Naive thymus-derived CD4-positive, alpha-beta T cell (primary cell): Measurements from ENCODE around the gene C1orf146. TPM values are rescaled to one million over a fixed set of nuclear protein-coding genes. Genes with fewer than 3 reads are reported as not detected.
"Not testable (repeated sequence)": the region's sequence is repeated elsewhere in the genome, so short reads cannot be mapped to it uniquely, and the experiment has no call there.

Experiments used
- ATAC-seq: fragments of 150-1000 bp; cut with Tn5 transposase; 2 replicates; pipeline ENCODE4 v1.10.0; 2021; ENCODE audit warnings: mild to moderate bottlenecking, moderate library complexity
- CTCF ChIA-PET: fragments of 350-600 bp; sonication (Branson Sonifier 250); formaldehyde crosslinking; loops from one replicate; lab custom pipeline; 2021; ENCODE audit warnings: antibody characterized with exemption; lab: Charles Lee
- POLR2A ChIA-PET: fragments of 350-600 bp; sonication (Branson Sonifier 250); formaldehyde crosslinking; loops from one replicate; lab custom pipeline; 2021; ENCODE audit warnings: antibody characterized with exemption, inconsistent platforms; lab: Charles Lee
- DNase-seq, 9 donors: peaks; one replicate each; pipeline versions ENCODE4 v3.0.0 to v3.0.0-alpha.2; 2020 to 2022; ENCODE audit warnings: mixed read lengths in 1 of 9
- H3K27ac ChIP-seq: one replicate; pipeline ENCODE4 v1.7.0; 2013; ENCODE audit warnings: mild to moderate bottlenecking, low read depth, low read length, moderate library complexity
- H3K27me3 ChIP-seq, 2 donors: one replicate each; pipeline ENCODE4 v1.7.0; 2013; ENCODE audit warnings: low read length in 2 of 2, mild to moderate bottlenecking in 2 of 2, moderate library complexity in 2 of 2; ENCODE audit not compliant: control insufficient read depth in 2 of 2, insufficient read depth in 2 of 2
- H3K36me3 ChIP-seq, 3 experiments: 1 replicate in 2 of 3; 2 replicates in 1 of 3; pipeline ENCODE4 v1.7.0; 2013; ENCODE audit warnings: low read length in 3 of 3, mild to moderate bottlenecking in 3 of 3, moderate library complexity in 1 of 3; ENCODE audit not compliant: insufficient read depth in 3 of 3, control insufficient read depth in 2 of 3
- H3K4me1 ChIP-seq, 2 donors: one replicate each; pipeline ENCODE4 v1.7.0; 2013; ENCODE audit warnings: low read length in 2 of 2, mild to moderate bottlenecking in 2 of 2, moderate library complexity in 1 of 2; ENCODE audit not compliant: control insufficient read depth in 2 of 2, insufficient read depth in 2 of 2
- H3K4me3 ChIP-seq: 2 replicates; pipeline ENCODE4 v1.7.0; 2013; ENCODE audit warnings: mild to moderate bottlenecking, low read length
- H3K9me3 ChIP-seq, 3 experiments: 1 replicate in 2 of 3; 2 replicates in 1 of 3; pipeline ENCODE4 v1.7.0; 2013; ENCODE audit warnings: low read length in 3 of 3; ENCODE audit not compliant: control insufficient read depth in 2 of 3
- H3K27ac Mint-ChIP-seq, 9 donors: one replicate each; pipeline ENCODE4 v1.8.0; 2020 to 2022; ENCODE audit warnings: mixed read lengths in 9 of 9, mild to moderate bottlenecking in 8 of 9, moderate library complexity in 5 of 9, inconsistent platforms in 2 of 9
- H3K27me3 Mint-ChIP-seq, 5 donors: one replicate each; pipeline ENCODE4 v1.8.0; 2021 to 2022; ENCODE audit warnings: mixed read lengths in 5 of 5, mild to moderate bottlenecking in 1 of 5
- H3K36me3 Mint-ChIP-seq, 5 donors: one replicate each; pipeline ENCODE4 v1.8.0; 2020 to 2022; ENCODE audit warnings: mixed read lengths in 5 of 5, mild to moderate bottlenecking in 3 of 5, inconsistent platforms in 1 of 5
- H3K4me1 Mint-ChIP-seq, 7 donors: one replicate each; pipeline ENCODE4 v1.8.0; 2020 to 2022; ENCODE audit warnings: mixed read lengths in 7 of 7, mild to moderate bottlenecking in 3 of 7, inconsistent platforms in 1 of 7
- H3K4me3 Mint-ChIP-seq, 10 donors: one replicate each; pipeline ENCODE4 v1.8.0; 2020 to 2022; ENCODE audit warnings: mild to moderate bottlenecking in 10 of 10, mixed read lengths in 10 of 10, moderate library complexity in 6 of 10, inconsistent platforms in 2 of 10
- H3K9me3 Mint-ChIP-seq, 11 donors: one replicate each; pipeline ENCODE4 v1.8.0; 2020 to 2022; ENCODE audit warnings: mixed read lengths in 11 of 11, mild to moderate bottlenecking in 4 of 11, inconsistent platforms in 1 of 11, moderate library complexity in 1 of 11
- intact Hi-C, 2 donors: fragments of 100-400 bp; cut with micrococcal nuclease; formaldehyde crosslinking; loops; one replicate each; pipeline ENCODE4 v1.15.1; 2023
- polyA plus RNA-seq, 2 donors: library from polyadenylated mRNA; unstranded; fragments of 300-500 nt; fragmentation: Illumina TruSeq; gene quantifications; one replicate each; pipeline ENCODE4 v1.2.3, GENCODE V29; 2021
- total RNA-seq, 6 experiments: library from RNA in 5 of 6; stranded (reverse) in 5 of 6; gene quantifications; 1 replicate in 5 of 6; 2 replicates in 1 of 6; pipeline ENCODE4 v1.2.3 and lab custom pipeline; 2021 to 2026

C1orf146 gene
- total and polyA plus RNA-seq, 7 experiments from 2014 or later = not detected

DNA sequence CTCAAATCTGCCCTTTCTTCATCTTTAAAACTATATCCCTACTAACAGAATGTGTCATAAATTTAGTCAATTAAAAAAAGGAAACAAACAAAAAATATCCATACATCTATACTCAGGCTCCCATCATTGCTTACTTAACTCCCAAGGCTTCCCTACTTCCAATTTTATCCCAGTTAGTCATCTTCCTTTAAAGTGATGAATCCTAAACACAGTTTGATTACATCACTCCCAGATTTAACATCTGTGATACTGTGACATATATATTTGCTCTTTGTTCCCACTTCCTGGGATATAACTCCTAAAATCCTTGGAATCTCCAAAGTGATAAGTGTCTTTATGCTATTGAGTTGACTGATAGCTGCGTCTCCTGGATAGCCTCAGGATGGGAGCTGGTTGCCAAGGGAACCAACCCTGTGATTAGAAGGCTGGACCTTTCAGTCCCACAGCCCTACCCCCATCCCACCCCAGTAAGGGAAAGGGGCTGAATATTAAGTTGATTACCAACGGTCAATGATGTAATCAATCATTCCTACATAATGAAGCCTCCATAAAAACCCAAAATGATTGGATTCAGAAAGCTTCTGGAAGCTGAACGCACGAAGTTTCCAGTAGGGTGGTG, 59.5 kb downstream of the C1orf146 start:
- Histone ChIP-seq H3K36me3 (peaks cover 0 to 28% (median 6%) of the 10 kb centered on the region in 3 experiments), H3K4me1 (no peaks in the 10 kb centered on the region), H3K27ac (no peak overlapping the region), H3K4me3 (no peak overlapping the region), H3K27me3 (no peaks in the 10 kb centered on the region), H3K9me3 (no peaks in the 10 kb centered on the region)
- H3K4me1 Mint-ChIP-seq = peaks cover 2 to 27% (median 9%) of the 10 kb centered on the region in 7 donors
- DNase-seq (no peak), ATAC-seq (no peak)
- peaks cover 29 to 76% (median 62%) of the 10 kb centered on the region in 5 donors for H3K36me3 Mint-ChIP-seq
- intact Hi-C loops = no loop called here
- peaks cover 0 to 10% (median 0%) of the 10 kb centered on the region in 11 donors for H3K9me3 Mint-ChIP-seq
- ChIA-PET POLR2A (interaction anchor here (0.6 kb wide), 1 partner anchor 38 kb away, joined by 3 read pairs; no protein-coding TSS in a partner anchor), CTCF (no interaction called here)
- no peak overlapping the region for H3K4me3 Mint-ChIP-seq
- no peak overlapping the region for H3K27ac Mint-ChIP-seq
- H3K27me3 Mint-ChIP-seq = no peaks in the 10 kb centered on the region

DNA sequence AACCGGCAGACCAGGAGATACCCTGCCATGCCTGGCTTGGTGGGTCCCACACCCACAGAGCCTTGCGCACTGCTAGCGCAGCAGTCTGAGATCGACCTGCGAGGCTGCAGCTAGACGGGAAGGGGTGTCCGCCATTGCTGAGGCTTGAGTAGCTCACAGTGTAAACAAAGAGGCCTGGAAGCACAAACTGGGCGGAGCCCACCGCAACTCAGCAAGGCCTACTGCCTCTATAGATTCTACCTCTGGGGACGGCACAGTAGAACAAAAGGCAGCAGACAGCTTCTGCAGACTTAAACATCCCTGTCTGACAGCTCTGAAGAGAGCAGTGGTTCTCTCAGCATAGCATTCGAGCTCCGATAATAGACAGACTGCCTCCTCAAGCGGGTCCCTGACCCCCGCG, 62.1 kb downstream of the C1orf146 start:
- H3K4me3 ChIP-seq, DNase-seq, H3K27me3 ChIP-seq, H3K27ac ChIP-seq, ATAC-seq, H3K27ac Mint-ChIP-seq, H3K4me1 ChIP-seq, POLR2A ChIA-PET, H3K27me3 Mint-ChIP-seq, H3K4me3 Mint-ChIP-seq, CTCF ChIA-PET, H3K9me3 ChIP-seq, intact Hi-C loops: not testable (repeated sequence)
- Mint-ChIP-seq H3K9me3 (peaks cover 0 to 16% (median 0%) of the 10 kb centered on the region in 11 donors), H3K36me3 (peaks cover 37 to 86% (median 75%) of the 10 kb centered on the region in 5 donors), H3K4me1 (peaks cover 4 to 34% (median 30%) of the 10 kb centered on the region in 7 donors)
- H3K36me3 ChIP-seq = peaks cover 0 to 28% (median 6%) of the 10 kb centered on the region in 3 experiments

- H3K27me3 ChIP-seq, H3K4me1 ChIP-seq, H3K4me3 Mint-ChIP-seq, H3K27ac Mint-ChIP-seq, DNase-seq, H3K9me3 ChIP-seq, POLR2A ChIA-PET, CTCF ChIA-PET, ATAC-seq, intact Hi-C loops, H3K27ac ChIP-seq, H3K27me3 Mint-ChIP-seq, H3K4me3 ChIP-seq: not testable (repeated sequence)
- H3K36me3 ChIP-seq = peaks cover 0 to 21% (median 6%) of the 10 kb centered on the region in 3 experiments
- Mint-ChIP-seq H3K9me3 (peaks cover 0 to 16% (median 0%) of the 10 kb centered on the region in 11 donors), H3K4me1 (peaks cover 4 to 30% (median 24%) of the 10 kb centered on the region in 7 donors), H3K36me3 (peaks cover 30 to 91% (median 78%) of the 10 kb centered on the region in 5 donors)
Measured at GRCh38 chr1:92281411-92281810, 63.7 kb downstream of the C1orf146 start.

- no peaks in the 10 kb centered on the region for H3K9me3 ChIP-seq
- Mint-ChIP-seq H3K27ac (no peak overlapping the region), H3K36me3 (peaks cover 15 to 45% (median 34%) of the 10 kb centered on the region in 5 donors), H3K4me3 (no peak overlapping the region), H3K27me3 (no peaks in the 10 kb centered on the region), H3K4me1 (peaks cover 18 to 31% (median 24%) of the 10 kb centered on the region in 7 donors), H3K9me3 (no peaks in the 10 kb centered on the region)
- DNase-seq (peak in 4 of 9 donors; percentile 5 to 45 (median 41)), ATAC-seq (peak; percentile 65)
- intact Hi-C loops = loop anchor here (1.0 to 10.0 kb wide), 6 partner anchors 19 to 1127 kb away; no protein-coding TSS in a partner anchor
- POLR2A ChIA-PET = no interaction called here
- H3K4me1 ChIP-seq = no peaks in the 10 kb centered on the region
- H3K27me3 ChIP-seq = no peaks in the 10 kb centered on the region
- no peak overlapping the region for H3K4me3 ChIP-seq
- no peak overlapping the region for H3K27ac ChIP-seq
- H3K36me3 ChIP-seq = peaks cover 0 to 21% (median 3%) of the 10 kb centered on the region in 3 experiments
- CTCF ChIA-PET = interaction anchor here (0.6 to 2.6 kb wide), 12 partner anchors 32 to 411 kb away, joined by 3 to 27 read pairs (median 4); no protein-coding TSS in a partner anchor
Measured at GRCh38 chr1:92291372-92291999, 73.8 kb downstream of the C1orf146 start.

Other genes starting within 250 kb of the C1orf146 start
- gene EPHX4, start 187.9 kb upstream of the C1orf146 start, total RNA-seq = under 1 TPM in 1 of 5 experiments, not detected in 4; 0.44 TPM
- not detected for gene EPHX4, start 187.9 kb upstream of the C1orf146 start, polyA plus RNA-seq
- gene SETSIP, start 142.5 kb upstream of the C1orf146 start, total RNA-seq = not detected
- not detected for gene SETSIP, start 142.5 kb upstream of the C1orf146 start, polyA plus RNA-seq
- 10 to 100 TPM in 1 of 5 experiments, 1 to 10 TPM in 4; 2.4 to 11.4 (median 5.3) TPM for gene BTBD8, start 137.6 kb upstream of the C1orf146 start, total RNA-seq
- 1 to 10 TPM; 1.7 to 1.9 TPM for gene BTBD8, start 137.6 kb upstream of the C1orf146 start, polyA plus RNA-seq
- gene GLMN, start 81.1 kb downstream of the C1orf146 start, total RNA-seq = 10 to 100 TPM; 13.9 to 27.0 (median 14.3) TPM
- 1 to 10 TPM; 8.6 to 9.7 TPM for gene GLMN, start 81.1 kb downstream of the C1orf146 start, polyA plus RNA-seq
- 10 to 100 TPM; 29.5 to 50.7 (median 42.3) TPM for gene RPAP2, start 81.1 kb downstream of the C1orf146 start, total RNA-seq
- gene RPAP2, start 81.1 kb downstream of the C1orf146 start, polyA plus RNA-seq = 10 to 100 TPM; 21.3 to 24.8 TPM